Esophagus muscularis mucosa (tissue), 4 donors: ENCODE data around the gene GAS7. TPM values are rescaled to one million over a fixed set of nuclear protein-coding genes. Genes with fewer than 3 reads are reported as not detected.

ENCODE experiments used
- DNase-seq: peaks from one replicate; pipeline ENCODE4 v3.0.0-alpha.2; 2017; ENCODE audit errors: extremely low spot score
- H3K27ac ChIP-seq, 4 donors: fragments of 200-600 bp; sonication (generic); replicated peaks in 1 of 4; 1 replicate in 3 of 4; 2 replicates in 1 of 4; pipeline ENCODE4 v1.5.1; 2016 to 2019; ENCODE audit warnings: mild to moderate bottlenecking in 1 of 4
- H3K27me3 ChIP-seq, 4 donors: fragments of 200-600 bp; sonication (generic); one replicate each; pipeline versions ENCODE4 v1.5.1 to v1.6.0; 2016 to 2019
- H3K36me3 ChIP-seq, 4 donors: fragments of 200-600 bp; sonication (generic); one replicate each; pipeline ENCODE4 v1.5.1; 2016 to 2019
- H3K4me1 ChIP-seq, 4 donors: fragments of 200-600 bp; sonication (generic); one replicate each; pipeline ENCODE4 v1.5.1; 2016 to 2019
- H3K4me3 ChIP-seq, 4 donors: fragments of 200-600 bp; sonication (generic); 1 replicate in 2 of 4; 2 replicates in 2 of 4; pipeline ENCODE4 v1.5.1; 2016 to 2019; ENCODE audit warnings: mild to moderate bottlenecking in 4 of 4, moderate library complexity in 1 of 4
- H3K9me3 ChIP-seq, 4 donors: fragments of 200-600 bp; sonication (generic); 1 replicate in 3 of 4; 2 replicates in 1 of 4; pipeline ENCODE4 v1.5.1; 2016 to 2019
- EP300 ChIP-seq: sonication (generic); formaldehyde crosslinking; IDR thresholded peaks from one replicate; pipeline ENCODE4 v1.6.1; 2017; ENCODE audit warnings: antibody characterized with exemption
- POLR2A ChIP-seq: fragments of 450-650 bp; IDR thresholded peaks from one replicate; pipeline ENCODE4 v1.6.1; 2017; ENCODE audit warnings: antibody characterized with exemption, moderate library complexity, mild to moderate bottlenecking, low read depth
- POLR2AphosphoS5 ChIP-seq, 2 donors: sonication (generic); formaldehyde crosslinking; IDR thresholded peaks; one replicate each; pipeline ENCODE4 v1.6.1; 2017; ENCODE audit warnings: antibody characterized with exemption in 2 of 2
- WGBS: methylation state at CpG from one replicate; pipeline ENCODE4 v1.1.5; 2018; 5-methylcytosine and 5-hydroxymethylcytosine counted together
- intact Hi-C: fragments of 100-400 bp; cut with DNase I; formaldehyde crosslinking; loops from one replicate; pipeline ENCODE4 v1.15.1; 2023
- total RNA-seq, 4 donors: library from RNA; depleted of rRNA; stranded (reverse); fragments of >200 nt; gene quantifications; one replicate each; pipeline versions ENCODE4 v1.1.0 to v1.2.1, GENCODE V29; 2016
- TF ChIP-seq, protein P1 (sequence below), 3 experiments: fragments of 200-600 bp in 2 of 3; fragments of 450-650 bp in 1 of 3; sonication (generic) in 2 of 3; IDR thresholded peaks; one replicate each; pipeline ENCODE4 v1.5.1; 2017 to 2019; ENCODE audit warnings: antibody characterized with exemption in 3 of 3, mild to moderate bottlenecking in 2 of 3, moderate library complexity in 1 of 3

The GAS7 gene
- total RNA-seq, 4 donors from 2014 or later, result 77.3 to 124 (median 86.7) TPM

DNA sequence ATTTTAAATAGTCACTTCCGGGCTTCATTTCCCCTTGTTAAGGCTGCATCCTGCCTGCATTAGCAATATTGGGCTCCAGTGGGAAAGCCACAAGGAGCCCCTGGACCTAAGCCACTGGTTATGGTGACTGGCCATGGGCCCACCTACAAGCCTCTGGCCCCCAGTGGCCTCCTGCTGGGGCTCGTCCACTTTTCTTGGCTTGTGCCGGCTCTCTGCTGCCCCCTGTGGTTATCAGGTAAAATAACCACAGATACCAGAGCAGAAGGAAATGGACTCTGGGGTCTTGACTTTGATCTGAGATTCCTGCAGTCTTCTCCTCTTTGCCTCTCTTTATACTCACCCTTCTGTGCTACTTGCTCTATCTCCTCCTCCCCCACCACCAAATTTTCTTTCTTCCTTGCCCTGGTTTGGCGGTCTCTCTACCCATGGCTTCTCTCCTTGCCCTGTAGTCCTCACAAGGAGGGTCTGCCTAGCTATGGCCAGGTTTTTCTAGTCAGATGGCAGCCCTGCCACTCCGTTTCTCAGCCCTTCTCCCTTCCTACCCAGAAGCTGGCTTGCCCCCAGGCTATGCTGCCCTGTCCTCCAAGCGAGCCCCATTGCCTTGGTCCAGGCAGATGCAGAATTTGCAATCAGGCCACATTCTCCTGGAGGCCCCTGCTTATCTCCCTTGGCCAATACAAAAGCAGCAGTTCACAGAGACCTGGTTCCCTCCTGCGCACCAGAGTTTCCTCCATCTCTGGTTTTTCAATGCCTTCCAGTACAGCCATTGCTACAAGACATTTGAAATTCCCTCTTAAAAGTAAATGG lies 210.4 kb downstream of the GAS7 start:
- intact Hi-C loops, result no loop called here
- H3K27ac ChIP-seq, result no peak overlapping the region
- TF ChIP-seq, protein P1, sequence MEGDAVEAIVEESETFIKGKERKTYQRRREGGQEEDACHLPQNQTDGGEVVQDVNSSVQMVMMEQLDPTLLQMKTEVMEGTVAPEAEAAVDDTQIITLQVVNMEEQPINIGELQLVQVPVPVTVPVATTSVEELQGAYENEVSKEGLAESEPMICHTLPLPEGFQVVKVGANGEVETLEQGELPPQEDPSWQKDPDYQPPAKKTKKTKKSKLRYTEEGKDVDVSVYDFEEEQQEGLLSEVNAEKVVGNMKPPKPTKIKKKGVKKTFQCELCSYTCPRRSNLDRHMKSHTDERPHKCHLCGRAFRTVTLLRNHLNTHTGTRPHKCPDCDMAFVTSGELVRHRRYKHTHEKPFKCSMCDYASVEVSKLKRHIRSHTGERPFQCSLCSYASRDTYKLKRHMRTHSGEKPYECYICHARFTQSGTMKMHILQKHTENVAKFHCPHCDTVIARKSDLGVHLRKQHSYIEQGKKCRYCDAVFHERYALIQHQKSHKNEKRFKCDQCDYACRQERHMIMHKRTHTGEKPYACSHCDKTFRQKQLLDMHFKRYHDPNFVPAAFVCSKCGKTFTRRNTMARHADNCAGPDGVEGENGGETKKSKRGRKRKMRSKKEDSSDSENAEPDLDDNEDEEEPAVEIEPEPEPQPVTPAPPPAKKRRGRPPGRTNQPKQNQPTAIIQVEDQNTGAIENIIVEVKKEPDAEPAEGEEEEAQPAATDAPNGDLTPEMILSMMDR (IDR thresholded peaks at IDR 0.05), result peak; percentile 32 to 74 (median 57)
- TF ChIP-seq POLR2A, result no peak

DNA sequence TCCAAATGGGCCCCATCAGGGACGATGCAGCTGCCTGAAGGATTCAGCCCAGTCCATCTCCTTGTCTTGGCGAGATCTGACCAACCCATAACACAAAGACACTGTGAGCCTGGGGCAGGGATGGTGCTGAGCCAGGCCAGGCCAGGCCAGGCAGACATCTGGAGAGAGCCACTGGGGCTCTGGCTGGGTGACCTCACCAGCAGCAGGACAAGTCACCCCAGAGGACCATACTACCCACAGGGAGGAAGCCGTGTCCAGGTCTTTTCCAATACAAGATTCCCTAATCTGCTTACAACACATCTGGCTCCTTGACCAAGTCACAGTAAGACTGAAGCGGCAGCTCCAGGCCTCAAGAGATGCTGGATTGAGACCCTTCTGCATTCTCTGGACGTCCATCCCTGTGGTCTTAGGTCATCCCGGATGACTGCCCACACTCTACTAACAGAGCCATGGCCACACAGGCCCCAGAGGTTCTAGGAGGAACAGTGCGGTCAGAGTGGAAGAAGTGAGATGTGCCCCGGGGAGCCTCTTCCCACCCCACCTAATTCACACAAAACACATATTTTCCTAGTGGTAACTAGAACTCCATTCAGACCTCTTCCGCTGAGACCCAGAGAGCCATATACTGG lies 211.5 kb downstream of the GAS7 start:
- H3K4me3 ChIP-seq, result no peak overlapping the region
- H3K27ac ChIP-seq, result no peak overlapping the region
- no peaks in the 10 kb centered on the region for H3K27me3 ChIP-seq
- peaks cover 0 to 5% (median 0%) of the 10 kb centered on the region in 4 donors for H3K9me3 ChIP-seq
- DNase-seq, result no peak
- 80% methylated on average over 3 of the region's 9 CpGs for WGBS
- peaks cover 8 to 23% (median 19%) of the 10 kb centered on the region in 4 donors for H3K4me1 ChIP-seq
- intact Hi-C loops, result no loop called here
- TF ChIP-seq, protein P1 (IDR thresholded peaks at IDR 0.05), result no peak
- TF ChIP-seq POLR2A (no peak), POLR2AphosphoS5 (IDR thresholded peaks at IDR 0.05) (no peak)
- H3K36me3 ChIP-seq, result no peaks in the 10 kb centered on the region

More for the DNA sequence above, 210.4 kb downstream of the GAS7 start:
- H3K4me1 ChIP-seq, result peaks cover 8 to 23% (median 19%) of the 10 kb centered on the region in 4 donors
- WGBS, result 58% methylated on average over 7 of the region's 7 CpGs
- peaks cover 0 to 5% (median 0%) of the 10 kb centered on the region in 4 donors for H3K9me3 ChIP-seq
- H3K4me3 ChIP-seq, result no peak overlapping the region
- no peaks in the 10 kb centered on the region for H3K27me3 ChIP-seq
- H3K36me3 ChIP-seq, result no peaks in the 10 kb centered on the region
- no peak for DNase-seq

DNA sequence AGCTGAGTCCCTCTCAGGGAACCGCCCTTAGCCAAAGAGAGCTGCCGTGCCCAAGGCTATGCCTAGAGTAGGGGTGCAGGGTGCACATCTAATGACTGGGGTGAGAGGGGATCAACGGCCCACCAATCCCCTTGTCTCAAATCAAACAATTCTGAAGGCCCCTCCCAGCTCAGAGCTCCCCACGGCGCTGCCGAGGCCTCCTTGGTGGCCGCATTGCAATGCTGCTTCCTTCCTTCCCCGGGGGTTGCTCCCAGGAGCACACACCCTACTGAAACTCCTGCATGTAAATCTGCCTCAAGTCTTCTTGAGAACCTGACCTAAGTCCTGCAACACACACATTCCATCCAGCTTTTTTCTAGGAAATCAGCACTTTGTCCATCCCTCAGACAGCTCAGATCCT lies 212.8 kb downstream of the GAS7 start:
- Histone ChIP-seq H3K27me3 (no peaks in the 10 kb centered on the region), H3K27ac (no peak overlapping the region), H3K4me3 (no peak overlapping the region), H3K4me1 (peaks cover 8 to 23% (median 19%) of the 10 kb centered on the region in 4 donors), H3K9me3 (peaks cover 0 to 5% (median 0%) of the 10 kb centered on the region in 4 donors), H3K36me3 (peaks cover 0 to 10% (median 2%) of the 10 kb centered on the region in 4 donors)
- TF ChIP-seq, protein P1 (IDR thresholded peaks at IDR 0.05), result no peak
- TF ChIP-seq POLR2A, result no peak
- no peak for TF ChIP-seq EP300
- no peak for TF ChIP-seq POLR2AphosphoS5 (IDR thresholded peaks at IDR 0.05)
- WGBS, result 80% methylated on average over 5 of the region's 8 CpGs
- intact Hi-C loops, result no loop called here
- no peak for DNase-seq

DNA sequence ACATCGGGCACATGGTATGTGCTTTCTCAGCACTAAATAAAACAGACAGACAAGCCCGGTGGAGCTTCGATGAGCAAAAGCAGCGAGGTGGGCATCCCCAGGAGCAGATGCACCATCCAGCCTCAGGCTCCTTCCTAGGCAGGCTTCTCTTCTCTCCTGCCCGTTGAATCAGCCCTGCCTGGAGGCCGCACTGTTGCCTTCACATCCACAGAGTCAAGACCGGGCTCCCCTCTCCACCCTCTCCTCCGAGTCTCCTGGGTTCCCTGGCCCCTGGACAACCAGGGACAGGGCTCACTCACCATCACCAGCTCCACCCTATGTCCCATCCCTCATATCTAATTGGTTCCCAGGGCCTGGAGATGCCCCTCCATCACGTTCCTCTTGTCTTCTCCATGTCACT lies 213.6 kb downstream of the GAS7 start:
- Histone ChIP-seq H3K27me3 (no peaks in the 10 kb centered on the region), H3K4me3 (no peak overlapping the region), H3K27ac (no peak overlapping the region), H3K36me3 (peaks cover 0 to 13% (median 4%) of the 10 kb centered on the region in 4 donors), H3K4me1 (peaks cover 8 to 25% (median 20%) of the 10 kb centered on the region in 4 donors), H3K9me3 (peaks cover 0 to 4% (median 0%) of the 10 kb centered on the region in 4 donors)
- intact Hi-C loops, result no loop called here
- DNase-seq, result no peak
- TF ChIP-seq EP300 (no peak), POLR2A (no peak), POLR2AphosphoS5 (IDR thresholded peaks at IDR 0.05) (no peak)
- TF ChIP-seq, protein P1 (IDR thresholded peaks at IDR 0.05), result no peak
- WGBS, result 87% methylated on average over 9 of the region's 9 CpGs
